Stimulated activated CD4-positive, alpha-beta T cell treated with anti-CD3 and anti-CD28 coated beads, Interleukin-4, amount 100 ng/mL, for 24 hours (primary cell): ENCODE results near the gene TEAD4.

ENCODE experiments used
- DNase-seq: peaks from one replicate; pipeline ENCODE4 v3.0.0-alpha.2; 2020

Gene TEAD4

GRCh38 chr12:2960996-2961616 is 1.9 kb downstream of the TEAD4 start:
- no peak for DNase-seq

- no peak for DNase-seq
These were observed 2.5 kb downstream of the TEAD4 start for GRCh38 chr12:2961705-2962104.

GRCh38 chr12:2963154-2963759 is 4.1 kb downstream of the TEAD4 start:
- no peak for DNase-seq

- no peak for DNase-seq
These were observed 4.6 kb downstream of the TEAD4 start for GRCh38 chr12:2963760-2964292.

- no peak for DNase-seq
These were observed 8.5 kb downstream of the TEAD4 start for GRCh38 chr12:2967651-2968050.

- no peak for DNase-seq
These were observed 11.5 kb downstream of the TEAD4 start for GRCh38 chr12:2970744-2971143.

GRCh38 chr12:2973566-2973965 is 14.4 kb downstream of the TEAD4 start:
- DNase-seq, result no peak

- DNase-seq, result no peak
These were observed 15.4 kb downstream of the TEAD4 start for GRCh38 chr12:2974560-2974971.

GRCh38 chr12:2976581-2976996 is 17.4 kb downstream of the TEAD4 start:
- DNase-seq, result no peak

GRCh38 chr12:2977776-2978175 is 18.6 kb downstream of the TEAD4 start:
- no peak for DNase-seq

GRCh38 chr12:2979806-2980205 is 20.6 kb downstream of the TEAD4 start:
- DNase-seq, result no peak

GRCh38 chr12:2980630-2981029 is 21.4 kb downstream of the TEAD4 start:
- no peak for DNase-seq

GRCh38 chr12:2982361-2982760 is 23.2 kb downstream of the TEAD4 start:
- DNase-seq, result no peak

GRCh38 chr12:2984249-2984648 is 25.1 kb downstream of the TEAD4 start:
- DNase-seq, result no peak

- DNase-seq, result no peak
These were observed 25.5 kb downstream of the TEAD4 start for GRCh38 chr12:2984698-2985097.

GRCh38 chr12:2986876-2987275 is 27.7 kb downstream of the TEAD4 start:
- no peak for DNase-seq

GRCh38 chr12:2988494-2988893 is 29.3 kb downstream of the TEAD4 start:
- no peak for DNase-seq

GRCh38 chr12:2992724-2993123 is 33.5 kb downstream of the TEAD4 start:
- no peak for DNase-seq

GRCh38 chr12:2997989-2998670 is 38.9 kb downstream of the TEAD4 start:
- DNase-seq, result no peak

GRCh38 chr12:2998789-2999264 is 39.6 kb downstream of the TEAD4 start:
- DNase-seq, result no peak

- no peak for DNase-seq
These were observed 40.2 kb downstream of the TEAD4 start for GRCh38 chr12:2999265-2999841.

- no peak for DNase-seq
These were observed 41.5 kb downstream of the TEAD4 start for GRCh38 chr12:3000548-3001275.

GRCh38 chr12:3002646-3003045 is 43.4 kb downstream of the TEAD4 start:
- DNase-seq, result no peak
